GM23338 (cell line): ENCODE data around the gene SFI1.

Source experiments
- CREB1 ChIP-seq: fragments of 250-450 bp; sonication (Bioruptor Pico); IDR thresholded peaks from 2 replicates; pipeline ENCODE4 v1.5.0; 2020; ENCODE audit warnings: low read depth, mild to moderate bottlenecking, moderate library complexity
- CTCF ChIP-seq, 2 experiments: fragments of 200-600 bp in 1 of 2; sonication (generic) in 1 of 2; conservative IDR thresholded peaks; 2 replicates each; pipeline versions ENCODE4 v1.5.1 to v1.6.1; 2016 to 2017; ENCODE audit warnings: antibody characterized with exemption in 2 of 2, low read depth in 2 of 2, mild to moderate bottlenecking in 2 of 2, moderate library complexity in 1 of 2
- EZH2 ChIP-seq: fragments of 200-600 bp; sonication (generic); IDR thresholded peaks from one replicate; pipeline ENCODE4 v1.8.0; 2017; ENCODE audit warnings: antibody characterized with exemption, mild to moderate bottlenecking, low read depth; ENCODE audit not compliant: unreplicated experiment
- EZH2phosphoT487 ChIP-seq: fragments of 200-600 bp; sonication (generic); IDR thresholded peaks from one replicate; pipeline ENCODE4 v1.8.1; 2018; ENCODE audit warnings: antibody characterized with exemption; ENCODE audit not compliant: unreplicated experiment
- JUNB ChIP-seq: IDR thresholded peaks from one replicate; pipeline ENCODE4 v1.6.1; 2016; ENCODE audit warnings: antibody characterized with exemption; ENCODE audit not compliant: unreplicated experiment
- NANOG ChIP-seq: IDR thresholded peaks from 2 replicates; pipeline ENCODE4 v1.6.1; 2016; ENCODE audit warnings: antibody characterized with exemption, borderline replicate concordance
- POLR2AphosphoS5 ChIP-seq: IDR thresholded peaks from 2 replicates; pipeline ENCODE4 v1.6.1; 2016; ENCODE audit warnings: antibody characterized with exemption, low read depth
- REST ChIP-seq: IDR thresholded peaks from one replicate; pipeline ENCODE4 v1.6.1; 2018; ENCODE audit warnings: antibody characterized with exemption; ENCODE audit not compliant: unreplicated experiment
- ZNF331 ChIP-seq: fragments of 250-450 bp; sonication (Bioruptor Pico); IDR thresholded peaks from 2 replicates; pipeline ENCODE4 v1.5.0; 2020; ENCODE audit warnings: low read depth, mild to moderate bottlenecking, moderate library complexity

GRCh38 chr22:31474743-31475142, 21.6 kb upstream of the SFI1 start:
- TF ChIP-seq CTCF (conservative IDR thresholded peaks at IDR 0.05; ENCODE audit: low read depth in 2 of 2) (no peak), POLR2AphosphoS5 (no peak), EZH2phosphoT487 (no peak), REST (no peak), EZH2 (no peak), JUNB (no peak), NANOG (no peak), ZNF331 (CRISPR knock-in tag) (no peak), CREB1 (CRISPR knock-in tag) (no peak)
